HepG2 (cell line): ENCODE data around the gene TUBA3C.
"Not testable (repeated sequence)": the region's sequence is repeated elsewhere in the genome, so short reads cannot be mapped to it uniquely, and the experiment has no call there.

ENCODE experiments used
- ARNTL ChIP-seq: sonication (generic); formaldehyde crosslinking; IDR thresholded peaks from 2 replicates; pipeline ENCODE4 v1.4.0; 2020; ENCODE audit warnings: mild to moderate bottlenecking, missing genetic modification reagents
- BATF2 ChIP-seq: sonication (generic); formaldehyde crosslinking; IDR thresholded peaks from 2 replicates; pipeline ENCODE4 v1.8.0; 2022; ENCODE audit warnings: mild to moderate bottlenecking, missing genetic modification reagents, moderate library complexity
- ZNF253 ChIP-seq: sonication (generic); formaldehyde crosslinking; IDR thresholded peaks from 2 replicates; pipeline ENCODE4 v1.8.0; 2022; ENCODE audit warnings: mild to moderate bottlenecking, missing genetic modification reagents, borderline replicate concordance

- TF ChIP-seq BATF2 (CRISPR knock-in tag); ARNTL; ZNF253 (CRISPR knock-in tag): not testable (repeated sequence)
These were observed 4.4 kb downstream of the TUBA3C start for GRCh38 chr13:19176981-19177776.
